ENCODE measurements around the gene AGPAT3.

DNA sequence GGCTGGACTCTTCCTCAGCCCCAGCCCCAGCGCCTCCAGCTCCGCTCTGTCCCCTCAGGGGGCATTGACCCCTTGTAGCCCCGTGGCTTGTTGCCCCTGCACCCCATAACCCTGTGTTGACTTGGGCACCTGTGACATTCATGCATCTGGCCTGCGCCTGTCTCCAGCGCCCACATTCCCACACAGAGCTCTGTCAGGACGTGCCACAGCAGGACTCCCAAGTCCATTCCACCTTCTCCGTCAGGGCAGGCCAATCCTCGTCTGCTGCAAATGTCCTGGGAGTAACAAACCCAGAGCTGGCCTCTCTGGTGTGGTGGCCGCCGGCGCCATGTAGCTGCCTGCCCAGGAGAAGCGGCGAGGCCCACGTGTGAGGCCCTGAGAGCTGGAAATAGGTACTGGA lies 60.6 kb downstream of the AGPAT3 start:
- TF ChIP-seq CTCF (IDR thresholded peaks at IDR 0.05) (no peak), POLR2A (IDR thresholded peaks at IDR 0.05) (no peak)

Measured in right lobe of liver (tissue), 4 donors.